ENCODE data around the gene C19orf81.

Gene C19orf81

DNA sequence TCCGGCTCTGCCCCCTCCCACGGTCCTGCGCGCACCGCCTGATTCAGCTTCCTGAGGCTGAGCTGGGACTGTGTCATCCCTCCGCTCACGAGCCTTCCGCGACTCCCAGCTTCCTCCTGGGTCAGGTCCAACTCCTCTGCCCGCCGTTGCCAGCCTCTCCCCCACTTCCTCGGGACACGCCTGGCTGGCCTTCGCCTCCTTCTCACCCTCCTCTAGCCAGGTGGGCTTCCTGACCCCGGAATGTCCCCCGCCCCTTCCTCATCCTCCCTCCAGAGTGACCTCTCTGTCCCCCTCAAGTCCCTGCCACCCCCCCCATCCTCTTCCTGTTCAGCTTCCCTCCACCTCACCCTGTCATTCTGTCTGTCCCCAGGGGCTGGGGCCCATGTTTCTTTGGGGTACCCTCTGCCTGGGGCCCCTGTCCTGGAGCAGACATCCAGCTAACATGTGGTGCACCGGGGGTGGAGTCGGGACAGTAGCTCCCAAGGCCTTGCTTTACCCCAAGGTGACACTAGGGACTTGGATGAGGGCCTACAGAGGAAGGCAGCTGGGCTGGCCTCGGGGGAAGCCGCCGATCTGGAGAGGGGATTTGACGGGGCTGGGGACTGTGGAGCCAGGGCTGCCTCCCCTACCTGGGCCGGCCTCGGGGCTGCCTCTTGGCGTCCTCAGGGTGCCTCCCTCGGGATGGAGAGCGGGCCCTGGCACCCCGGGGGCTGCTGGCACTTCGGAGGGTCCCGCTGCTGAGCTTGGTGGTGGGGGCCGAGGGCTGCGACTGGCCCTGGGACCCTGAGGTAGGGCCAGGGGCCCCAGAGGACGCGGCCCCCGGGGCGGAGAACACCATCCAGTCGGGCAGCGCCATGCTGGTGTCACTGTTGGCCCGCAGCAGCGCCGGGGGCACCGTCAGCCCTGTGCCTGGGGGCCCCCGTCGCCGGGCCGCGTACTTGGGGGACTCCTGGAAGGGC lies 53.9 kb downstream of the C19orf81 start:
- DNase-seq (ENCODE audit: low read depth) = no peak
- H3K4me3 ChIP-seq (ENCODE audit: low read depth, low read length) = peak overlapping the region; percentile 13

DNA sequence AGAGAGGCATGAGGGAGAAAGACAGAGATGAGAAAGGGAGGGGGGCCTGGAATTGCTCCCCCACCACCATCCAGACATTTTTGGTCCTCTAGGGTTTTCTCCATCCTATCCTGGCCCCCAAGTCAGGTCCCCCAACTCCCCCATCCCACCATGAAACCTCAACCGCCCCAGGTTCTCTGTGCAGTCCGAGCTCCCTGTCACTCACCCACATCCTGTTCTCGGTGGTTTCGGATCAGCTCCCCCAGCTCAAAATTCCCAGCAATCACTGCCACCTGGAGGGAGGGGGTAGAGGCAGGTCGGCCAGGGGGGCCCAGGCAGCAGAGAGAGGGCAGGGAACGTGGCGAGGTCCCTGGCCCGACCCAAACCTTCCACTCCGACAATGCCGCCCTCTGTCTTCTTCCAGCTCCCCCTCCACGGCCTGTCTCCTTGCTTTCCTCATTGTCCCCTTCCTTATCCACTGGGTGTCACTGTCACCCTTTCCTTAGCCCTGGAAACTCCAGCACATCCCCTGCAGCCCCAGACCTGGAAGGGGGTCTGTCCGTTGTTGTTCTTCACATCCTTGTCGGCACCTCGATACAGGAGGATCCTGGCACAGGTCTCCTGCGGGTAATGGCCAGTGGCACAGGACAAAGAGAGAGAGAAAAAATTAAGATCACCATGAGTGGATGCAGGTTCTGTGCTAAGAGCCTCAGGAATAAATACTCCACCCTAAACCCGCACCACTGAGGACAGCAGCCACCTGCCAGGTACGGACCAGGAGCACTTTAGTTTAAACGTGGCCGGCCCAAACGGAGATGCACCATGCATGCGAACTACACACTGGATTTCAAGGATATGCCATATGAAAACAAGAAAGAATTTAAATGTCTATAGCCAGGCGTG lies 54.9 kb downstream of the C19orf81 start:
- no peak for DNase-seq (ENCODE audit: low read depth)
- no peak overlapping the region for H3K4me3 ChIP-seq (ENCODE audit: low read depth, low read length)

DNA sequence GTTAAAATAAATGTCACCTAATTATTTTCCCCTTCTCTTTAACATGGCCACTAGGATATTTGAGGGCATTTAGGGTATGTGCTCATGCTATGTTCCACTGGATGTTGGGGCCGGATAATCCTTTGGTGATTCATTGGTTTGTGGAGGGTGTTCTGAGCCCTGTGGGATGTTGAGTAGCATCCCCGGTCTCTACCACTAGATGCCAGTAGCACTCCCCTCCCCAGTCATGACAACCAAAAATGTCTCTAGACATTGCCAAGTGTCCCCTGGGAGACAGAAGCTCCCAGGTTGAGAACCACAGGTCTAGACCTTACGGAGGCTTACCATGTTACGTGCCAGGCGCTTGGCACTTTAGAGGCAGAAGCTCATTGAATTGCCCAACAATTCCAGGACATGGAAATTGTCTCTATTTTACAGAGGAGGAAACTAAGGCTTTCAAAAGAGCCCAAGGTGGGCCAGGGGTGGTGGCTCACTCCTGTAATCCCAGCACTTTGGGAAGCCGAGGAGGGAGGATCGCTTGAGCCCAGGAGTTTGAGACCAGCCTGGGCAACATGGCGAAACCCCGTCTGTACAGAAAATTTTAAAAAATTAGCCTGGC lies 56.3 kb downstream of the C19orf81 start:
- no peak overlapping the region for H3K4me3 ChIP-seq (ENCODE audit: low read depth, low read length)
- DNase-seq (ENCODE audit: low read depth) = peak; percentile 43

DNA sequence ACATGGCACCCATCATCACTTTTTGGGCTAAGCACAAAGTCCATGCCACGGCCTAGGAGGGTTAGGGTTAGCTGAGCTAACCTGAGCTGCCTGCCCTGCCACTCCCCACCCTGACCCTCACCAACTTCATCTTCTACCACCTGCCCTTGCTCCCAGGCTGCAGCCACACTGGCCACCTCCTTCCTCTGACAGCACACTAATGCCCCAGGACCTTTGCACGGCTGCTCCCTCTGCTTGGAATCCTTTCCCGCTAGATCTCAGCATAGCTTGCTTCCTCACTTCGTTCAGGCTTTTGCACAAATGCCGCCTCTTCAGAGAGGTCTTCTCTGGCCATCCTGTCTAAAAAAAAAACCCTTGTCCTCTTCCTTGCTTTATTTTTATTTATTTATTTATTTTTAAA lies 57.1 kb downstream of the C19orf81 start:
- H3K4me3 ChIP-seq (ENCODE audit: low read depth, low read length) = no peak overlapping the region
- DNase-seq (ENCODE audit: low read depth) = no peak

DNA sequence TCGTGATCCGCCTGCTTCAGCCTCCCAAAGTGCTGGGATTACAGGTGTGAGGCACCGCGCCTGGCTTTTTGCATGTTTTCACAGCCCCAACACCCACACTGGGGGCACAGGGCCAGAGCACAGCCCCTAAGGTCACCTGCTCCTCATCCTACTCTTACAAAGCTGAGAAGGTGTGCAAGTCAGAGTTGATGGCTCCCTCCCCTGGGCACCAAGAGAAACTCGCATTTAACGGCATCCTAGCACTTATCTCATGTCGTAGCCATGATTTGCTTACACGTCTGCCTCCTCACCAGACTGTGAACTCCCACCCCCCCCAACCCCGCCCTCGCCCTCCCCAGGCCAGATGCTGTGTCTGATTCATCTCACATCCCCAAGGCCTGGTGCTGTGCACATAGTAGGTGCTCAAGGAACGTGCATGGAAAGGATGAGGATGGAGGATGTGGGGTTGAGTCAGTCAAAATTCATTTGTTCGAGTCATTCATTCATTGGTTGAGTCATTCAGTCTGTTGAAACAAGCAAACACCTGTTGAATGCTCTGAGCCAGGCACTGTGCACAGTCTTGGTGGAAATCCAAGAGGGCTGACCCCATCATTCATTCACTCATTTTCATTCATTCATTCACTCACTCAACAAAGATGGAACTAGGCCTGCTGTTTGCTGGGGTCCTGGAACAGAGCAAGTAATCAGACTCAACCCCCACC lies 59.1 kb downstream of the C19orf81 start:
- no peak overlapping the region for H3K4me3 ChIP-seq (ENCODE audit: low read depth, low read length)
- no peak for DNase-seq (ENCODE audit: low read depth)
